Measurements from ENCODE around the gene TRIM28.

Gene TRIM28

GRCh38 chr19:58520257-58520599, 23.6 kb upstream of the TRIM28 start:
- DNase-seq (ENCODE audit: low read depth), result no peak
- no peak for TF ChIP-seq CTCF (IDR thresholded peaks at IDR 0.05; ENCODE audit: low read depth, low read length, missing control alignments)
- peak overlapping the region; percentile 70 for H3K4me3 ChIP-seq (ENCODE audit: low read depth, low read length)

- TF ChIP-seq CTCF (IDR thresholded peaks at IDR 0.05; ENCODE audit: low read depth, low read length, missing control alignments), result no peak
- H3K4me3 ChIP-seq (ENCODE audit: low read depth, low read length), result no peak overlapping the region
- DNase-seq (ENCODE audit: low read depth), result no peak
Measured at GRCh38 chr19:58521651-58522050, 22.2 kb upstream of the TRIM28 start.

- H3K4me3 ChIP-seq (ENCODE audit: low read depth, low read length), result no peak overlapping the region
- DNase-seq (ENCODE audit: low read depth), result no peak
- TF ChIP-seq CTCF (IDR thresholded peaks at IDR 0.05; ENCODE audit: low read depth, low read length, missing control alignments), result no peak
Measured at GRCh38 chr19:58522709-58523108, 21.2 kb upstream of the TRIM28 start.

GRCh38 chr19:58529405-58529804, 14.5 kb upstream of the TRIM28 start:
- TF ChIP-seq CTCF (IDR thresholded peaks at IDR 0.05; ENCODE audit: low read depth, low read length, missing control alignments), result no peak
- no peak overlapping the region for H3K4me3 ChIP-seq (ENCODE audit: low read depth, low read length)
- no peak for DNase-seq (ENCODE audit: low read depth)

GRCh38 chr19:58531034-58531840, 12.6 kb upstream of the TRIM28 start:
- H3K4me3 ChIP-seq (ENCODE audit: low read depth, low read length), result no peak overlapping the region
- TF ChIP-seq CTCF (IDR thresholded peaks at IDR 0.05; ENCODE audit: low read depth, low read length, missing control alignments), result no peak
- DNase-seq (ENCODE audit: low read depth), result no peak

GRCh38 chr19:58535857-58536256, 8.0 kb upstream of the TRIM28 start:
- DNase-seq (ENCODE audit: low read depth), result no peak
- TF ChIP-seq CTCF (IDR thresholded peaks at IDR 0.05; ENCODE audit: low read depth, low read length, missing control alignments), result no peak
- no peak overlapping the region for H3K4me3 ChIP-seq (ENCODE audit: low read depth, low read length)
